Natural killer cell (primary cell): Measurements from ENCODE around the gene MVB12B. TPM values are rescaled to one million over a fixed set of nuclear protein-coding genes. Genes with fewer than 3 reads are reported as not detected.

ENCODE experiments used
- ATAC-seq, 3 donors: fragments of 150-1000 bp in 2 of 3; fragments of 200-7000 bp in 1 of 3; cut with Tn5 transposase; 1 replicate in 1 of 3; 2 replicates in 2 of 3; pipeline ENCODE4 v1.10.0; 2021; ENCODE audit warnings: mild to moderate bottlenecking in 2 of 3, moderate library complexity in 2 of 3
- DNase-seq, 2 donors: peaks; one replicate each; pipeline versions ENCODE4 v3.0.0 to v3.0.0-alpha.2; 2013 to 2021; ENCODE audit warnings: mixed read lengths in 1 of 2
- H3K27ac ChIP-seq: one replicate; pipeline ENCODE4 v1.5.1; 2013; ENCODE audit warnings: mild to moderate bottlenecking, low read length
- H3K27me3 ChIP-seq: one replicate; pipeline ENCODE4 v1.6.1; 2013; ENCODE audit warnings: low read length; ENCODE audit not compliant: control insufficient read depth, insufficient read depth
- H3K36me3 ChIP-seq: one replicate; pipeline ENCODE4 v1.6.1; 2013; ENCODE audit warnings: low read length; ENCODE audit not compliant: control insufficient read depth, insufficient read depth
- H3K4me1 ChIP-seq: one replicate; pipeline ENCODE4 v1.6.1; 2013; ENCODE audit warnings: low read length; ENCODE audit not compliant: control insufficient read depth, insufficient read depth
- H3K4me3 ChIP-seq: one replicate; pipeline ENCODE4 v1.5.1; 2013; ENCODE audit warnings: low read length
- H3K9me3 ChIP-seq: one replicate; pipeline ENCODE4 v1.6.1; 2013; ENCODE audit warnings: low read length; ENCODE audit not compliant: control insufficient read depth, insufficient read depth
- H3K27ac Mint-ChIP-seq, 2 donors: one replicate each; pipeline ENCODE4 v1.8.0; 2022; ENCODE audit warnings: mild to moderate bottlenecking in 2 of 2, mixed read lengths in 2 of 2, moderate library complexity in 1 of 2
- H3K27me3 Mint-ChIP-seq, 2 donors: one replicate each; pipeline ENCODE4 v1.8.0; 2022; ENCODE audit warnings: low read depth in 2 of 2, mixed read lengths in 2 of 2
- H3K36me3 Mint-ChIP-seq: one replicate; pipeline ENCODE4 v1.8.0; 2022; ENCODE audit warnings: mixed read lengths
- H3K4me1 Mint-ChIP-seq, 2 donors: one replicate each; pipeline ENCODE4 v1.8.0; 2022; ENCODE audit warnings: mixed read lengths in 2 of 2
- H3K4me3 Mint-ChIP-seq: one replicate; pipeline ENCODE4 v1.8.0; 2022; ENCODE audit warnings: mild to moderate bottlenecking, moderate library complexity, mixed read lengths
- H3K9me3 Mint-ChIP-seq, 2 donors: one replicate each; pipeline ENCODE4 v1.8.0; 2022; ENCODE audit warnings: mixed read lengths in 2 of 2
- CTCF ChIP-seq: fragments of 200-600 bp; IDR thresholded peaks from one replicate; pipeline ENCODE4 v1.8.0; 2022; ENCODE audit warnings: antibody characterized with exemption
- WGBS: methylation state at CpG from one replicate; pipeline ENCODE4 v1.1.7; 2013; ENCODE audit warnings: missing lambda C conversion rate; ENCODE audit not compliant: insufficient coverage; 5-methylcytosine and 5-hydroxymethylcytosine counted together
- intact Hi-C: fragments of 100-400 bp; cut with micrococcal nuclease; formaldehyde crosslinking; loops from one replicate; pipeline ENCODE4 v1.14.2; 2022
- total RNA-seq, 4 donors: library from RNA; stranded (reverse); fragments of 120-200 nt in 1 of 4; gene quantifications; one replicate each; pipeline versions ENCODE4 v1.2.3 to v1.2.4, GENCODE V29; 2013 to 2022

MVB12B gene
- total RNA-seq, 3 donors from 2014 or later (not counting 1 experiment from before 2014, with no cell fraction given) = 2.0 to 13.0 (median 7.8) TPM

DNA sequence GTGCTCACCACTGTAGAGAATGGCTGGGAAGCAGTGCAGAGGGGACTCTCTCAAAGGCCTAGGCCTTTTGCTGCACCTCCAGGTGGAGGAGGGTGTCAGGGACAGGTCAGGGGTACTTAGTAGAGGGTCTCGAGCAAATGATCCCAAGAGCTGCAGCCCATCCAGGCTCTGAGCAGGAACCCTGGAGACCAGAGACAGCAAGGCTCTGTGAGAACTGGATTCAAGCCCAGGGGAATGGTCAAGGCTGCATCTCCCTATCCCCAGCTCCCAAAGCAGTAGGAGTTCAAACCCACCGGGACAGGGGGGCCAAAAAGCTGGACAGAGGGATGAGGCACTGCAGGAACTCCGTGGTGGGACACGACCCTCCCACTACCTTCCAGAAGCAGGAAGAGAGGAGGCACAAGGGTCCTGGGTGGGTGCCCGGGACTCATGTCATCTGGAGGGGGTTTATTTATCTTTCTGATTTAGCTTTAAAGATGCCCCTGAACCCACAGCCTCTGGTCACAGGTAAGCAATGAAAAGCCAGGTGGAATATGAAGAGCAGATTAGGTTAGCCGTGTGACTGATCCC, 124.8 kb downstream of the MVB12B start:
- Histone ChIP-seq H3K27ac (no peak overlapping the region), H3K4me1 (peaks cover 20% of the 10 kb centered on the region), H3K27me3 (no peaks in the 10 kb centered on the region), H3K36me3 (no peaks in the 10 kb centered on the region), H3K4me3 (no peak overlapping the region), H3K9me3 (no peaks in the 10 kb centered on the region)
- DNase-seq (no peak), ATAC-seq (no peak)
- TF ChIP-seq CTCF = no peak
- H3K27me3 Mint-ChIP-seq = peaks cover 0 to 10% of the 10 kb centered on the region in 2 donors
- intact Hi-C loops = no loop called here
- WGBS = 94% methylated on average over 5 of the region's 6 CpGs
- H3K27ac Mint-ChIP-seq = no peak overlapping the region
- H3K4me1 Mint-ChIP-seq = peaks cover 31 to 47% of the 10 kb centered on the region in 2 donors
- H3K9me3 Mint-ChIP-seq = no peaks in the 10 kb centered on the region
- no peak overlapping the region for H3K4me3 Mint-ChIP-seq
- no peaks in the 10 kb centered on the region for H3K36me3 Mint-ChIP-seq

DNA sequence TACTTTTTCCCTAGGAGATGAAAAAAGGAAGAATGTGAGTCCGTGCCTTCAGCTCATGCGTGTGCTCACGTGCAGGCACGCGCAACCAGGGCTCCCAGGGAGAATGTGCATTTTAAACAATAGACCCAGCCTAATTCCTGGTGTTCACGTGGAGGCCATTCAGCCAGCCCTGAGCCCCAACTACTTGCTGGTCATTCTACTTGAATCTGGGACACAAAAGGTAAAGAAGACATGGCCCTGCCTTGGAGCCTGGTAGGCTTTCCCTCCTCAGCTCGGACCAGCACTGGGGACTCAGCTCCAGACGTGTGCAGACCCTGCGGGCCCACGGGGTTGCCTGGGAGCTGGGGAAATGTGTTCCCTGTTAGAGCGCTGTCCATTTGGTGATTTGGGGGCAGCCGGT, 125.5 kb downstream of the MVB12B start:
- Mint-ChIP-seq H3K27me3 (peaks cover 0 to 10% of the 10 kb centered on the region in 2 donors), H3K36me3 (no peaks in the 10 kb centered on the region), H3K4me3 (peak overlapping the region; percentile 54), H3K9me3 (no peaks in the 10 kb centered on the region), H3K4me1 (peaks cover 31 to 47% of the 10 kb centered on the region in 2 donors), H3K27ac (peak overlapping the region in 1 of 2 donors; percentile 38)
- H3K4me3 ChIP-seq = no peak overlapping the region
- H3K36me3 ChIP-seq = no peaks in the 10 kb centered on the region
- H3K4me1 ChIP-seq = peaks cover 20% of the 10 kb centered on the region
- no peaks in the 10 kb centered on the region for H3K27me3 ChIP-seq
- no peak for DNase-seq
- intact Hi-C loops = no loop called here
- no peak for ATAC-seq
- WGBS = 97% methylated on average over 12 of the region's 12 CpGs
- no peak overlapping the region for H3K27ac ChIP-seq
- TF ChIP-seq CTCF = no peak
- no peaks in the 10 kb centered on the region for H3K9me3 ChIP-seq

GRCh38 chr9:126453156-126453963, 126.7 kb downstream of the MVB12B start:
- peak overlapping the region; percentile 50 for H3K4me3 Mint-ChIP-seq
- DNase-seq = no peak
- TF ChIP-seq CTCF = no peak
- H3K27ac Mint-ChIP-seq = peak overlapping the region; percentile 41 to 56
- H3K9me3 ChIP-seq = no peaks in the 10 kb centered on the region
- no peaks in the 10 kb centered on the region for H3K27me3 ChIP-seq
- ATAC-seq = peak; percentile 37 to 79 (median 75)
- WGBS = 68% methylated on average over 11 of the region's 14 CpGs
- H3K27ac ChIP-seq = no peak overlapping the region
- H3K36me3 Mint-ChIP-seq = no peaks in the 10 kb centered on the region
- H3K9me3 Mint-ChIP-seq = no peaks in the 10 kb centered on the region
- no peak overlapping the region for H3K4me3 ChIP-seq
- no peaks in the 10 kb centered on the region for H3K36me3 ChIP-seq
- intact Hi-C loops = no loop called here
- H3K4me1 Mint-ChIP-seq = peaks cover 26 to 42% of the 10 kb centered on the region in 2 donors
- H3K27me3 Mint-ChIP-seq = peaks cover 0 to 6% of the 10 kb centered on the region in 2 donors
- peaks cover 20% of the 10 kb centered on the region for H3K4me1 ChIP-seq
